GM18511 (cell line): ENCODE measurements around the gene ARPP21.
A peak's percentile ranks its signal among the peaks of the same experiment; 100 is the strongest.

Experiments used
- ATAC-seq: cut with Tn5 transposase; IDR thresholded peaks from one replicate; pipeline ENCODE4 v1.9.1; 2021; ENCODE audit warnings: mild to moderate bottlenecking, moderate library complexity; ENCODE audit not compliant: unreplicated experiment

The ARPP21 gene

DNA sequence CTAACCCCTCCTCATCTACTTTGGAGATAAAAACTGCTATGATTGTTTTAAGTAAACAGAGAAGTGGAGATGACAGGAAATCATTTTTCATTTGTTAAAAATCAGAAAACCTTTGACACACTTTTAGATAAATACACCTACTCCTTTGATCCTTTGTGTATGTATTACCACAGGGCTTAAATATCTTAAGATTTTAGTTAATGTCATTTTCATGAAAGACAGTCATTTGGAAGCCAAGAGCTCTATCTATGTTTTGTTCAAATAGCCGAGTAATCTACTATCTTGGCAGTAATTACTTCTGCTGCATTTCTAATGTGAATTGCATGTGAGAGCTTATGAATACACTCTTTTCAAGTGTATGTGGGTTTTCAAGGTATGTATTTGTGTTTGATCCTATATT, 2.0 kb downstream of the ARPP21 start:
- no peak for ATAC-seq

DNA sequence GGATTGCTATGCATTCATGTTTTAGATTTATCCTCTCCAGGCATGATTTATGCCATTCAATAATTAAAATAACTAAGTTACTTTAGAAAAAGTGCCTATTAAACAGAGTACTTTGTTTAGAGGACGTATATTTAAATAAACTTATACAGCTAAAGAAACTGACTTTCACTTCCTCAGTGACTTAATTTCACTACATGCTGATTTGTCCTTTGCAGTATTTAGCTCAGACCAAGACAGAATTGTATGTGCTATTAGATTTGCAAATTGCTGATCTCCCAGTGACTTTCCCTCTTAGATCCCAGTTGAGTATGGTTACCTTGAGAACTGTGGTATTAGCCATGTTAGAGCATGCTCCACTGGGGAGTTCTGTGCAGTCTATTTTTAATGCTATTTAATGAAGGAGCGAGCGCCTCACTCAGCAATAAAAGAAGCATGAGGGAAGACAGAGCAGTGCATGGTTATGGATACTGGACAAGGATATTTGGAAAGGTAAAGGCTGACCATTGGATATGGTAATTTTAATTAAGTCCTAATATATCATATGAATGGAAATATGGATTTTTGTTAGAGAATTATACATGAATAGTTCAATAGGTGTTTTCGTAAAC, 2.7 kb downstream of the ARPP21 start:
- no peak for ATAC-seq

DNA sequence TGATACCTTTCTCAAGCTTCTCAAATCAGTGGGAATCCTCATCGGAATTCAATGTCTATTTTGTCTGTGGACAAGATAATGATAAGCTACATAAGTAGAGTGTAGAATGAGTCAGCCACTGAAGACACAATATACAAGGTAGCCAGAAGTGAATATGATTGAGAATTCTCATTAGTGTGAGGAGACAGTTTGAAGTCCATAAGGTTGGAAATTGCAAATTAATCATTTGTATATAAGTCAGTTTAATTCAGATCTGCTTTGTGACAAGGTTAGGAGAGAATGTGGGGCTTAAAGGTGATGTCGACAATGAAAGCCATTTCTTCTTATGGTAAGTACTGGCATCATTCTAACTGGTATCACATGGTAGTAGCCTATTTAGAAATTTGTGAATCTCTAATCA, 4.2 kb downstream of the ARPP21 start:
- ATAC-seq = no peak

DNA sequence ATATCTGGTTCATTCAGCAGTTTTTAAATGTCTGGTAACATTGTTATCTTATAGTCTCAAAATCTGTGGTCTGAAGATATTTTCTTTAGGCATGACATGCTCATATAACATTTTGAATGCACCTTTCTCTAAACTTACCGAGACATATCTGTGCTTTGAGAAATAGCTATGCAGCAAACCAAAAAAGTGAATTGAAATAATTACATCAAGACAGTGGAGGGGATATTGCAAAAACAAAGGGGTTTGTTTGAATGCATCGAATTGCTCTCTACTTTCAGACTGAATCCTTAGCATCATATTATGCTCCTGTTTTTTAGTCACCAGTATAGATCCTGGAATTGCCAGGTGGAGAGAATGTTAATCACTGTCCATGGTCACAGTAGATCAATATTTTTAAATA, 5.1 kb downstream of the ARPP21 start:
- ATAC-seq = no peak

DNA sequence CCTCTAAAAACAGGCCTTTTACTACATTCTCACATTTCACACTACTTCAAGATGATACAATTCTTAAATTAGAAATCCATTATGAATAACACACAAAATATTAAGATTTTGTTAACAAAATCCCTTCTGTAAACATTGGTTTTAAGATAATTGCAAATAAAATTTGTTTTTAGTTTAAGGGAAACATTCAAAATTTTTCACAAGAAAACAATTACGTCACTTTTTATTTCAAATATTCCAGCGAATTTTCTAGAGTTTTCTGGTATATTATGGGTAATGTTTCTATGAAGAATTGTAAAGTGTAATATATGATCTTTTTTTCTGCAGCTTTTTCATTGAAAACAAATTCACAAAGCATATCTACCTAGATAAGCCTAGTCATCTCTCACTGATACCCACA, 5.9 kb downstream of the ARPP21 start:
- no peak for ATAC-seq

DNA sequence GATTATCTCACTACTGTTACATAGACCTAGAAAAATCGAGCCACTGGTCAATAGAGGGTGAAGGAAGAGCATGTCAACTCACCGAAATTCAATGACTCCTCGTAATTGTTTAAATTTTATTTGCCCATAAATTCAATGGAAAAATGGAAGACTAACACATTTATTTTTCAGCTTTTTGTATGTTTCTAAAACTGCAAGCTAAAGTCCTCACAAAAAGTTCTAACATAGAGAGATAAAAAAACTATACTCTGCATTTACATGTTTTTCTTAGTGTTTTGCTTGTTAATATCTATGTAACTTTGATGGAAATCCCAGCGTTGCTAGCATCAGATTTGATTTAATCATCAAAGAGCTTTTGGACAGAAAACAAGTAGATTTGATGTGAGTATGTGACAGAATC, 6.8 kb downstream of the ARPP21 start:
- ATAC-seq = no peak

DNA sequence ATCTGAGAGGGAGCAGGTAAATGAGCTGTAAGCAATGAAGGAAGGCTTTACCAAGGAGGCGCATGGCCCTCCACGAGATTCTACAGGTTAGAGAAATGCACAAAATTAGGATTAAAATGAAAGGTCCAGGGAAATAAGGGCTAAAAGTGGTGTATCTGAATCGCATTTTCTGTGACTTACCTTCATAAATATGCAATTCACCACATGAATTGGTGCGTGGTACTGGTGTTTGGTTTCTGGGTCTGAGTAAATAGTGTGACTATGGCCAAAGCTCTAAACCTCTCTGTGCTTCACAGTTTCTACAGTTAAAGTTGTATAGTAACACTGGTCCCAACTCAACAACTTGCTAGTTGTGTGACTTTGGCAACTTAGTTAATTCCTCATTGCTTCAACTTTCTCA, 8.1 kb downstream of the ARPP21 start:
- ATAC-seq = no peak

DNA sequence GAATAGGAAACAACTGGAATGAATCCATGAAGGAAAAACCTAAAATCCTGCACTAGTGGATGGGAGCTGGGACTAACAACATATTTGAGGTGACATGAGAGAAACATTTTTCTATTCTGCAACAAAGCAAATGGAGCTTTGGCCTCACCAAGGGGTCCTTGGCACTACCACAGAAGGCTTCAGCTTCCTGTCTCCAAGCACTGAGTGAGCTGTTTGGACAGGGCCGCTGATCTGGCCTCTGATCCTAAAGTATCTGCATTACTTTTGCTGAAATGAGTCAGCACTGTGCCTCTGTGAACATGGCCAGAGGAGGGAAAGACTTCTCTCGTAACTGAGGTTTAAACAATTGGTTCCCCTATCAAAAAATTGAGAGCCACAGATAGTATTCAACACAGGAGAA, 9.0 kb downstream of the ARPP21 start:
- no peak for ATAC-seq

DNA sequence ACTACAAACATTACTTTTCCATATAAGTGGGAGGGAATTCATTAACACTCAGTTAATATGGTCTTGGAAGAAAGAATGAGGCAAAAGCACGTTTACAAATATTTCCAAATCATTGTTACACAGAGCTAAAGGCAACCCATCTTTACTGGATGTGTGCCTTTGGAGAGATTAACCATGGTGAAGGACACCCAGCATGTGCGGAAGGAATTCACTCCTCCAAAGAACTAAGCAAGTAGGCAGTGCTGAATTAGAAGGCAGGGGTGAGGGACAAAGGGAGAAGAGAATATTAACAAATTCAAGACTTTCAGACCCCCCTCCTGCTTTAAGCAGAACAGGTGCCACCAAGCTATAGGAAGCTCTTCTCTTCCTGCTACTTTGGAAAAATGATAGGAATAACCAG, 10.1 kb downstream of the ARPP21 start:
- ATAC-seq = no peak

DNA sequence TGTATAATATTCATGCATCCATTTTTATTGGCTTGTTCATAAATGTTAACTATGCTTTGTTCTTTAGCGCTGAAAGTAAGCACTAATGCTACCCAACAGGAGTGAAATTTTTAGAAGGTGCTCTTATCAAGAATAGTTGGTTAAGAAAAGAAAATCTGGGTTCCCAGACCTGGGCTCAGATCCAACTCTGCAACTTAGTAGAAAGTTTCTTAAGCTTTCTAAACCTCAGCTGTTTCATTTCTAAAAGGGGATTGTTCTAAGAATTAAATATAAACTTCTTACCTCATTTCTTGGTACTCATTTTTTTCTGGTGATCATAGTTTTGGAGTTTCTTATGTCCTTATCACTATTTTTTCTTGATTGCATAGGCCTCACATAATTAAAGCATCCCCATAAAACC, 12.1 kb downstream of the ARPP21 start:
- no peak for ATAC-seq

DNA sequence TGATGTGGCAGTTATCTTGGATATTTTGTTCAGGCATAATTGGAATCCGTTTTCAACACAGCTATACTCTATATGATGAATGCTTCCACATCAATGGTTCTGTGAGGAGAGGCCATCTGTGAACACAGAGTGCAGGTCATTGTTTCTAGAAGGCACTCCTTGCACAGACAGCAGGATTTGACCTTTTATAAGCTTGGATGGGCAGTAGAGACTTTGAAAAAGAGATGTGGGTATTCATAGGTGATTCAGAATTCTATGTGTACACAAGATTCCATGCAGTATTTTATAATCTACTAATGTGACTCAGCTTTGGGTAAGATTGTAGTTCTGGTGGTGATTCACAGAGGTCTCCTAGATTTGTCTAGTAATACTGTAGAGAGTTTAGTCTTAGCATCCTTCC, 12.5 kb downstream of the ARPP21 start:
- ATAC-seq = no peak

DNA sequence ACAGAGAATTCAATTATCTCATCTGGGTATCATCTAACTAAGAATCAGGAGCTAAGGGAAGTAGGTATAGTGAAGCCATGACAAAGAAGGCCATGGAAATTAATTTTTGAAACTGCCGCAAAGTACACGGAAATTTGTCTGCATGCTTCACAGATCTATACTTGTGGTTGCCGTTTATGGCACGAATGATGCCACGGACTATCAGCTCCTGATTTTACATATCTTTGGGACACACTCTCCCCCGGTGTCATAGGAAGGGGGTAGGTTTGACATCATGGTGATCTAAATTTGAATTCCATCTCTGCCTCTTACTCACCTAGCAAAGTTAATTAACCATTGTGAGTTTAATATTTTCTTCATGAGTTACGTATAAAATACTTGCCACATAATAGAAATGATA, 14.0 kb downstream of the ARPP21 start:
- no peak for ATAC-seq

DNA sequence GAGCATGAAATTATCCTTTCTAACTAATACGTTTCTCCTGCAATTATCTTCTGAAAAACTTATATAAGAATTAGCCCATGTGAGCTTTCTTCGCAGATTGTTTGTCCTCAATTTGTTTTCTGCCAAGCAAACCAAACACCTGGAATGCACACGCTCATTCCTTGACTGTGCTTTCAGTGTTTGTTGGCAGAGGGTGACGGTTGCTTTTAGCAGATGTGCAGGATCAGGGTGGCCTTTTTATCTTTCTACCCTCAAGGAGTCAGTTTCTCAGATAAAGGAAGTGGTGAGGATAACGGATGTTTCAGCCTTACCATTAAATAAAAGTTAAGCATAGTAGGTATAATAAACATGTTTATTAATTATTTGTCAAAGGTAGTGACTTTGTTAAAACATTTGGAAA, 15.2 kb downstream of the ARPP21 start:
- ATAC-seq = no peak

DNA sequence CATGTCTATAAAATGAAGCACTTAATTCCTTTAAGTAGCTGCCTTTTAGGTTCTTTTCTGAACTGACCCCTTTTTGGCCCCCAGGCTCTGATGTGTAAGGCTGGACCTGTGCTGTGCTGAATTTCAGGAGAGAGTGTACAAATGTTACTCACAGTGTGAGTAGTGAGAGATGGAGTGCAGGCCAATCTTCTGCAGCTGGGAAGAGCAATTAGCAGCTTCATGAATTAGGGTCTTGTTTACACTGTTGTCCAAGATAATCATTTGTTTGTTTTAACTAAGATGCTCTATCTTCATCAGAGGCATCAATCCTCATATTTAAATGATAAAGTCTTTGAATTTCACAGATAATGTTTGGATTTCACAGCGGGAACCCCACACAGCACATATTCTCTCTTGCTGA, 19.4 kb downstream of the ARPP21 start:
- no peak for ATAC-seq

DNA sequence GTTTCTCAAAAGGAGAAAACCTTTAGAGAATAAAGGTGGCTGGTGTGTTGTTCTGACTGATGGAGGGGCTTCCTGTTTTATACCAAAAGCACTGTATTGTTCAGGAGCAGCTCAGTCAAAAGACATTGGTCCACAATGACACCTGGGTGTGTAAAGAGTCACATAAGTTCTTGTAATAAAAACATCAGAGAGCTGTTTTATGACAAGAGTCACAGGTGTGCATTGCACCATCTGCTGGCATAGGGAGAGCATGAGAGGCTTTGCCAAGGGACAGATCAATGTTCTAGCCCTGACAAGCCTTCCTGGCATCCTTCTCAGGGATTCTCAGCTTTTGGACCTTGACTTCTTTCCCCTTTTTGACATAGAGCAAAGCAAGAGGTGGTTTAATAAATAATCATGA, 20.4 kb downstream of the ARPP21 start:
- no peak for ATAC-seq

DNA sequence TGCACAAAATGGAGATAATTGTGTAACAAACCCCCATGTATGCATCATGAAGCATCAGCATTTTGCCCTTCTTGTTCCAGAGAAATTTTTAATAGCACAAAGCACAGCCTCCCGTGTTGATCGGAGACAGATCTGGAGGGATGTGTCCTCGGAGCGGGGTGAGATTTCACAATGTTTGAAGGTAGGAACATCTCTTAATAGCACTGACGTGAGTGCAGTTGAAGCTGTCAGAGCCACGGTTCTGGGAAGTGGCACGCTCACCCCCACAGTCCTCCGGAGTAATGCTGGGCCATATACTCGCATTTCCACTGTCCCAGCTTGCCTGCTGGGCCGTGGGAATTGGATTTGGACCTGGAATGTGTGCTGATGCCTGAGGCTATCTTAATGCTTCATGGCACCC, 24.1 kb downstream of the ARPP21 start:
- ATAC-seq = no peak

DNA sequence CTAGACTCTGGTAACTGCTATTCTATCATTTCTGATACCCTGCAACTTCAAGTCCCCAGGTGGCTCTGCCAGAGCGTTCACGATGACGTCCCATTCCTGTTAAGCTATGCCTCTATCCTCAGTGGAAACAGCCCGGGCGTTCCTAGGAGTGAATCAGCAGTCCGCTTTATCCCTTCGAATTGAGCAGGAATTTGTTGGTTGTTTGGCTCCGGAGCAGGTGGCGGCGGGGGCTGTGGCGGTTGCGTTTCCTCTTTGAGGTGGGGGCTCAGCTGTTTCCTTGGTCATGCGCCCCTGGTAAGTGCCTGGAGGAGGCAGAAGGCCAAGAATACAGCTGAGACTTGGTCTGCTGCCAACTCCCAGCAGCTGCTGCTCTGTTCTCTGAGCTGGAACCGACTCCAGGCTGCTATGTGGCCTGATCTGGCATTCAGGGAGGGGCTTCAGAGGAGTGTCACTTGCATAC, 25.2 kb downstream of the ARPP21 start:
- peak; percentile 93 for ATAC-seq

DNA sequence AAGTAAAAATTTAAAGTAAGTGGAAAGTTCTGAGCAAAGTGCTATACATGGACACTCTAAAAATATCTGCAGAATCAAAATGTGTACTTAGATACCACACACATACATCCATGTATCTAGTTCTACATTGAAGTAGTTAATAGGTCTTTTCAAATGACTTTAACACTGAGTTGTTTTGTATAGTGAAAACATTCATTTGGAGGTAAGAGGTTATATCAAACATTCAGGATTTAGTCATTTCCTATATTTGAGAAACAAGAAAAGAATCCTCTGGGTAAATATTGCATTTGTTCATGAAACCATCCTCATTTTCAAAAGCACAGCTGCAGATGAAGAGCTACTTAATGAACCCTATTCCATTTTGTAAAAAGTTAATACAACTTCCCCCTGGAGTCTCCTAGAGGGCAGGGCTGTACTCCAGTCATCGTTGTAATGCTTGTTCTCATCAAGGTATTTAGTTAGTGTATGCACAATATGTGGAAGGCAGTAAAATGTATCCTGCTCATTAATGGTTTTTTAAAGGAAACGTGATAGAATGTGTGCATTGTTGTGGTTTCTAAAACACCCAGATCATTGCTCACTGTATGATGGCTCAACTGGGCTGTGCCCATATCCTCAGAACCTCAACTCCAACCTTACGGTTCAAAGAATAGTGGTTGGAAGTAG, 26.2 kb downstream of the ARPP21 start:
- no peak for ATAC-seq

DNA sequence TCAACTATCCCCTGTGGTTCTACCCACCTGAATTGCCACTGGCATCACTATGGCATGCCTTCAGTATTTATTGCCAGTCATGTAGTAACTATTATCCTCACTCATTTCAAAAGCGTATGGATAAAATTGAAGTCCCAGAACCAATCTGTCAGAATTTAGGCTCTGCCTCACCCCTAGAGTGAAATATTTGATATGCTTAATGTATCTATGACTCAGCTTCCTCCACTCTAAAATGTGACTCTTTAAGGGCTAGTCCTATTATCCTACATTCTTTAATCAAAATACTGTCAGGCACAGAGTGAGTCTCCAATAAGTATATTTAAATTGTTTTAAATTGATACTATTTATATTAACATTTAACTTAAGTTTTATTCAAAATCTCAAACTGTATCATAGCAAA, 27.6 kb downstream of the ARPP21 start:
- no peak for ATAC-seq

DNA sequence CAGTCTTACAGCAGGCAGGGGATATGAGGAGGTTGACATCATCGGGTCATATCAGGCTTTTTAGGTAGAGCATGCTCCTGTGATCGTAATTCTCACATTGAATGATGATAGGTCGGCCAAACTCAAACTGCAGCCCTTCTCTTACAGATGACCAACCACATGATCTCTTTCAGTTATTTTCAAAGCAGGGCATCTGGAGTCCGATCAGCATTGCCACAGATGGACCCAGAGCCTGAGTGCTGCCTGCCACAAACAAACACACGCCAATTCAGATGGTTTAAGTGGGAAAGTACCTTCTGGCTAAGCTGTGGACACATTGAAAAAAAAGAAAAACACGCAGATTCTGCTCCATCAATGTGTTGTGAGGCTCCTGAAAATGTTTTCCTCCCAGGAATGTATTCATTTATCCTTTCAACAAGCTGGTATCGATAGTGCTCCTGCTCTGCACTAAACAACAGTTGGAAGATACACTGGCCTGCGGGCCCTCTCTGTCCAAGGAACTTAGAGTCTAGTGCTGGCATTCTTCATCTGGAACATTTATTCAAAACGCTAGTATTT, 31.2 kb downstream of the ARPP21 start:
- no peak for ATAC-seq

DNA sequence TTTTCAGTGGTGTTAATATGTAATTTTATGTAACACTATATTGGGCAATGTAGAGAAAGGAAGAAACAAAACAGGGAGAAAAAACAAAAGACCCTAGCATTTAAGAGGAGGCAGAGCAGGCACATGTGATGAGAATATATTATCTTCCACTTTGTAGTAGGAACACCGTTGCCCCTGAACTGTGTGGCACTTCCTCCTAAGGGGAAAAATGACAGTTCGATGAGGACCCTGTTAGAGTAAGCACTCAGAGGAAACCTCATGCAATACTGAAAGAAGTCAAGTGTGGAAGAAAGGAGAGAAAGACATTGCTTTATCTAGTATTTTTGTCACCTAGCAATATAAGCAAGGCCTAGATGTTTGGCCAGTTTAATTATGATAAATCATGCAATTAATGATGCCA, 32.2 kb downstream of the ARPP21 start:
- ATAC-seq = no peak

DNA sequence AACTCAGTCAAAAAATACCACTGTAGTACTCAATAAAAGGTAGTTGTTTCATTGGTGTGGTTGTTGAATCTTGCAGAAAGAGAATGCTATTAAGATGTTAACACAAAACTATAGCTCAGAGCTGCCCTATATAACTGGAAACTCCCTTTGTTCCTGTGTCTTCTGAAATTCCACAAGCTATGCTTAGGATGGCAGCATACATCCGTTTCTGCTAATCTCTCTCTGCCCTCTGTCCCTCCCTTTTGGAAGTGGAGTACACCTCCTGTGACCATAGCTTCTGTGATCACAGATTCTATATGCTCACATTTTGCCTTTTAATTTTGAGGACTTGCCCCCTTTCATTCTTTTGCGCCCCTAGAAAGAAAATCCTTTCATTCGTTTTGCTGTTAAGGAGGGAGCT, 33.7 kb downstream of the ARPP21 start:
- ATAC-seq = no peak
